K562 (cell line): ENCODE results near the gene PRKG1. TPM values are rescaled to one million over a fixed set of nuclear protein-coding genes. Genes with fewer than 3 reads are reported as not detected.

Source experiments
- HDAC6 ChIP-seq: IDR thresholded peaks from 2 replicates; pipeline ENCODE4 v1.6.1; 2012; ENCODE audit warnings: low read depth, mild to moderate bottlenecking, control low read depth, inconsistent platforms, low read length, moderate library complexity
- MAFG ChIP-seq: fragments of 450-650 bp; conservative IDR thresholded peaks from 2 replicates; pipeline ENCODE4 v1.6.1; 2016; ENCODE audit warnings: missing genetic modification characterization, missing compliant biosample characterization
- MBD1 ChIP-seq: fragments of 250-450 bp; sonication (Bioruptor Pico); IDR thresholded peaks from 2 replicates; pipeline ENCODE4 v1.8.0; 2022; ENCODE audit warnings: inconsistent platforms
- PML ChIP-seq: IDR thresholded peaks from 2 replicates; pipeline ENCODE4 v1.6.1; 2012; ENCODE audit warnings: low read length, inconsistent platforms
- POLR3A ChIP-seq: IDR thresholded peaks from 2 replicates; pipeline ENCODE4 v1.6.1; 2011; ENCODE audit warnings: borderline replicate concordance, mild to moderate bottlenecking, moderate library complexity; ENCODE audit not compliant: insufficient read length, insufficient read depth; ENCODE audit errors: extremely low read depth
- PRPF4 ChIP-seq: fragments of 200-400 bp; formaldehyde crosslinking; IDR thresholded peaks from one replicate; pipeline ENCODE4 v1.6.1; 2017; ENCODE audit warnings: low read length, low read depth, mild to moderate bottlenecking; ENCODE audit not compliant: insufficient read depth, poor library complexity, severe bottlenecking
- TRIM28 ChIP-seq: fragments of 450-650 bp; IDR thresholded peaks from 2 replicates; pipeline ENCODE4 v1.6.1; 2017
- UBTF ChIP-seq, 2 experiments: IDR thresholded peaks; 2 replicates each; pipeline ENCODE4 v1.6.1; 2012; ENCODE audit warnings: improper control_type of control experiment in 2 of 2, low read depth in 2 of 2, low read length in 2 of 2, borderline replicate concordance in 1 of 2
- ZNF785 ChIP-seq: fragments of 250-450 bp; sonication (Bioruptor Pico); IDR thresholded peaks from 2 replicates; pipeline ENCODE4 v1.4.0; 2020; ENCODE audit warnings: mild to moderate bottlenecking
- polyA plus RNA-seq, 8 experiments: library from polyadenylated mRNA; depleted of rRNA in 4 of 8; stranded (reverse) in 5 of 8; unstranded in 3 of 8; fragments of >200 nt; fragmentation: Nextera tagmentation in 2 of 8; fragmentation: Illumina TruSeq in 1 of 8; extraction: Ambion mirVana in 2 of 8; extraction: Trizol in 1 of 8; gene quantifications; 2 replicates each; pipeline versions ENCODE4 v1.2.1 to v1.2.3, GENCODE V29; 2011 to 2014; ENCODE audit warnings: inconsistent platforms in 1 of 8, missing spikeins in 1 of 8
- total RNA-seq, 7 experiments: library from RNA; depleted of rRNA in 6 of 7; stranded (reverse); fragments of >200 nt in 6 of 7; fragmentation: Illumina TruSeq in 2 of 7; extraction: Trizol in 2 of 7; gene quantifications; 2 replicates each; pipeline versions ENCODE4 v1.2.1 to v1.2.3, GENCODE V29; 2011 to 2021; ENCODE audit warnings: low replicate concordance in 1 of 7

The PRKG1 gene
- total and polyA plus RNA-seq, 9 of the 15 experiments (the other 6 are each of a cell fraction or from before 2014, with no cell fraction given): 0.22 TPM; not detected in 8

- TF ChIP-seq PRPF4 (no peak), MAFG (tag) (no peak), TRIM28 (no peak), UBTF (IDR thresholded peaks at IDR 0.05; ENCODE audit: borderline replicate concordance in 1 of 2, low read depth in 2 of 2, low read length in 2 of 2) (no peak), MBD1 (CRISPR knock-in tag) (no peak), HDAC6 (no peak), POLR3A (no peak), ZNF785 (CRISPR knock-in tag) (no peak), PML (no peak)
Measured at GRCh38 chr10:51821045-51821444, 746.8 kb downstream of the PRKG1 start (continued).
